Measurements from ENCODE around the gene DEFB131B.
"Not testable (repeated sequence)": the region's sequence is repeated elsewhere in the genome, so short reads cannot be mapped to it uniquely, and the experiment has no call there.

The DEFB131B gene, protein sequence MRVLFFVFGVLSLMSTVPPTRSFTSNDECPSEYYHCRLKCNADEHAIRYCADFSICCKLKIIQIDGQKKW

DNA sequence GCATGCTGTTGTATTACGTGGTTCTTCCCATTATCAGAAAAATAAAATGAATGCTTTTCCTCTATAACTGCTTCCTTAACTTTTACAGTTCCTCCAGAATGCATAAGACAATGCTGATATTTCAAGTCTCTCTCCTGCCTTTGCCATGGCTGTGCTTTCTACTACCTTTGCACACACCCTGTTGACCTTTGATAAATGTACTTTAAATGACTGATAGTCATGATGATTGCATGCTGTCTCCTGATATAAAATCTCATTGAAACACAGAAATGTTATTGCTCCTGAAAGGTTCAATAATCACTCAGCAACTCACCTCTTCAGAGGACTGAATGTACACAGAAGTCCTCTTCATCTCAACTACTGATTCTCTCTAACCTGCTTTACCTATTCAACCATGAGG is at the start of gene DEFB131B:
TSS of gene DEFB131B (plus strand) at position 395 of the 400 bp plus-strand sequence. CDS start at position 395, 0 bp downstream.
- not testable (repeated sequence) for DNase-seq

DNA sequence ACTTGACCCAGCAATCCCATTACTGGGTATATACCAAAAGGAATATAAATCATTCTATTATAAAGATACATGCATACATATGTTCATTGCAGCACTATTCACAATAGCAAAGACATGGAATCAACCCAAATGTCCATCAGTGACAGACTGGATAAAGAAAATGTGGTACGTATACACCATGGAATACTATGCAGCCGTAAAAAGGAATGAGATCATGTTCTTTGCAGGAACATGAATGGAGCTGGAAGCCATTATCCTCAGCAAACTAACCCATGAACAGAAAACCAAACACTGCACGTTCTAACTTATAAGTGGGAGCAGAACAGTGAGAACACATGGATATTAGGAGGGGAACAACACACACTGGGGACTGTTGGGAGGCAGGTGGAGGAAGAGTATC is 49.0 kb upstream of the DEFB131B start:
- DNase-seq = not testable (repeated sequence)

DNA sequence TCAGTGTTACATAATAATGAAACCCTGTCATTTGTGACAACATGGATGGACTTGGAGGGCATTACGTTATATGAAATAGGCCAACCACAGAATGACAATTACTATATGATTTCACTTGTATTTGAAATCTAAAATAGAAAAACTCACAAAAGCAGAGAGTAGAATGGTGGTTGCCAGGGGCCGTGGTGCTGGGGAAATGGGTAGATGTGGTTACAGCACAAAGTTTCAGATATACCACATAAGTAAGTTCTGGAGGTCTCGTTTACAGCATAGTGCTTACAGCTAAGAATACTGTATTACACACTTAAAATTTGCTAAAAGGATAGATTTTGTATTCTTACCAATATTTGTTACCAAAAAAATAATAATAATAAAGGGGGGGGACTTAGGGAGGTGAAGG is 48.6 kb upstream of the DEFB131B start:
- DNase-seq = not testable (repeated sequence)

DNA sequence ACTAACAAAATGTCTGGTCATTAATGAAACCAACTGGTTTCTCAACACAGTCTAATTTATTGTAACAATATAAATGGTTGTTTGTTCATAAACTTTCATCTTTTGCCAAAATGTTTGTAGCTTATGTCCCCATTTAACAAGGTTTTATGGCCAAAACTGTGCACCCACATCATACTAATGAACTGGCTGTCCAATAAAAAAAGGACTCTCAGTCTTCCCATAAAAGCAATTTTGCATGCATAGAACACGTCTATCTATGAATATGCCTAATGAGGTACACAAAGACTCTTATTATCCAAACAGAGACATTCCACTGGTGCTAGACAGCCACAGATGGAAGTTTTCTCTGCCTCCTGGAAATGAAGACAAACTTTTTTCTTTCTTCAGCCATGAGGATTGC is 45.4 kb upstream of the DEFB131B start, which contains the start of gene DEFB108B:
TSS of gene DEFB108B (plus strand) at position 390 of the 400 bp plus-strand sequence. CDS start at position 390, 0 bp downstream.
- DNase-seq = not testable (repeated sequence)

DNA sequence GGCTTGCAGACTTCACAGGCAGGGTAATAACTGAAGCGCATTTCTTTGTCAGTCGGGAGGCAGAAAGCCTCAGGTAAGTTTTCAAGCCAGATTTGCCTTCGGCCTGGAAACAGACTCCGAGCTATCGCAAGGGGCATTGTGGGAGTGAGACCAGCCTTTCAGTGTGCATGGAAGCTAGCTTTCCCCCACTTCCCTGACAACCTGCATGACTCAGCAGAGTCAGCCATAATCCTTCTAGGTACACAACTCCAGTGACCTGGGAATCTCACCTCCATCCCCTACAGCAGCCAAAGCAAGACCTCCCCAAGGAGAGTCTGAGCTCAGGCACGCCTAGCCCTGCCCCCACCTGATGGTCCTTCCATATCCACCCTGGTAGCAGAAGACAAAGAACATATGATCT is 35.5 kb upstream of the DEFB131B start:
- not testable (repeated sequence) for DNase-seq

DNA sequence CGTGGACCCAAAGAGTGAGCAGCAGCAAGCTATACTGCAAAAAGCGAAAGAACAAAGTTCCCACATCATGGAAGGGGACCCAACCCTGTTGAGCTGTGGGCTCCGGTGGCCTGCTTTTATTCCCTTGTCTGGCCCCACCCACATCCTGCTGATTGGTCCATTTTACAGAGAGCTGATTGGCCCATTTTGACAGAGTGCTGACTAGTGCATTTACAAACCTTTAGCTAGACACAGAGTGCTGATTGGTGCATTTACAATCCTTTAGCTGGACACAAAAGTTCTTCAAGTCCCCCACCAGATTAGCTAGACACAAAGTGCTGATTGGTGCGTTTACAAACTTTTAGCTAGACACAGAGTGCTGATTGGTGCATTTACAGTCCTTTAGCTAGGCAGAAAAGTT is 34.9 kb upstream of the DEFB131B start:
- not testable (repeated sequence) for DNase-seq

DNA sequence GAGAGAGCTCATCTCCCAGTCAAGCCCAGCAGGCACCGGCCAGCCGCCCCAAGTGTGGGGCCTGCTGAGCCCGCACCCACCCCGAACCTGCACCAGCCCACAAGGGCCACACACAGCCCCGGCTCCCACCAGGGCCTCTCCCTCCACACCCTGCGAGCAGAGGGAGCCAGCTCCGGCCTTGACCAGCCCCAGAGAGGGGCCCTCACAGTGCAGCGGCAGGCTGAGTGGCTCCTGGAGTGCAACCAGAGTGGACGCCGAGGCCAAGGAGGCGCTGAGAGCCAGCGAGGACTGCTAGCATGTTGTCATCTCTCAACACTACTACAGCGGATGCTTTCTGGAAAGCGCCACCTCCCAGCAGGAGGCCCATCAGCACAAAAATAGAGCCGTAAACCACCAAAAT is 34.4 kb upstream of the DEFB131B start:
- no peak for DNase-seq

DNA sequence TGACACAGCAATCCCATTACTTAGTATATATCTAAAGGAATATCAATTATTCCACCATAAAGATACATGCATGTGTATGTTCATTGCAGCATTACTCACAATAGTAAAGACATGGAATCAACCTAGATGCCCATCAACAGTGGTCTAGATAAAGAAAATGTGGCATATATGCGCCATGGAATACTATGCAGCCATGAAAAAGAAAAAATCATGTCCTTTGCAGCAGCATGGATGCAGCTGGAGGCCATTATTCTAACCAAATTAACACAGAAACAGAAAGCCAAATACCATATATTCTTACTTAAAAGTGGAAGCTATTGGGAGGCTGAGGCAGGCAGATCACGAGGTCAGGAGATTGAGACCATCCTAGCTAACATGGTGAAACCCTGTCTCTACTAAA is 24.4 kb upstream of the DEFB131B start:
- DNase-seq = not testable (repeated sequence)

DNA sequence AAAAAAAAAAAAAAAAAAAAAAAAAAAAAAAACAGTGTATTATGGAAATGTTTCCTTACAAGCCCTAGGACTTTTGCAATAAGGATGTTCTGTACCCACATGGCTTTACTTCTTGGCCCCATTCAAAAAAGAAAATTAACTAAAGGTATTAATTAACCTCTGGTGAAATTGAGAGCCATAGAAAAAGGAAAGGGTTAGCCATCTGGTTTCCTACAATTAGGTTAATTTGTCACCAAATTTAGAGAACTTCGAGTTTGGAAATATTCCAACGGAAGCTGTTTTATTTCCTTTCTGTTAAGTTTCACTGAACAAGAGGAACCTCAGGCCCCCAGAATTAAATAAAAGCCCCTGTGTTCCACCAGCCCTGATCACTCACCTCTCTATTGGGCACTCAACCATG is 22.4 kb upstream of the DEFB131B start:
- DNase-seq = not testable (repeated sequence)

DNA sequence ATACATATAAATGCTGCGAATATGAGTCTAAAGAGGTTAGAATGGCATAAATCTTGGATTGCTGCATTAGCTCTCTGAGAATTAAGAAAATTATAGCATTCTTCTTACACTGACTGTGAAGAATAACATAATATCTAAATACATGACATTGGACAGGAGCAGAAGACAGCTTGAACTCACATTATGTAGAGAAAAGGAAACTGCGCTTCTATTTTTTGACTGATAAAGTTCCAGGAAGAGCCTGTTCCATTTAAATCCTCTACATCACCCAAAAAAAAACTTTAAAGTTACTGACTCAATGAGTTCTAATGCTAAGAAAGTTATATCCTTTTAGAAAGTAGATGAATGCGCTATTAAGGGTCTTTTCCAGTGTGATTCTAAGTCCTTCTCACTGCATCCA is 17.4 kb upstream of the DEFB131B start:
- not testable (repeated sequence) for DNase-seq

DNA sequence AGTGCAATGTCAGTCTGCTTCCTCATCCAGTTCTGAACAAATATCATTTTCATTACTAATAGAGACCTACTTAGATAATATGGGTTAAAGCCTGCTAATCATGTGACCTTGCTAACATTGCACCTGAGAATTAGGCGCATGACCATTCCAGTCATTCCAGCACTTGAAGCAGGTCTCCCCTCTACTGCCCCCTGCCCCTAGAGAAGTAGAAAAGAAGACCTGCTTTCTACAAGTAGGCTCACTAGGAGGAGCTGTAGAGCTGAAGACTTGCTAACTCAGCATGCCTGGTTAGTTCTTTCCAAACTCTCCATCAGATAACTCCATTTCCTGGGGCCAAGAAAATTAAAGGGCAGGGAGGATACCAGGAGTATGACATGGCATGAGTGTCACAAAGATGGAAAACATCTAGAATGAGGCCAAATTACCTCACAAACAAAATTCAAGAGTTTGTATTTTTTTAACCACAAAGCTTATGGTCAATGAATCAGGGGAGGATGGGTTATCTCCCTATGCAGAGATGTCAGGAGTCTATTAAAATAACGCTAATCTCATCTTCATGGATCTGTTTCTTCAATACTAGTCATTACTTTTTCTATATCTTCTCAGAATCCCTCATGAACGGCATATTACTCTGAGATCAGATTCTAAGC is 14.2 kb upstream of the DEFB131B start:
- DNase-seq = peak; percentile 32

DNA sequence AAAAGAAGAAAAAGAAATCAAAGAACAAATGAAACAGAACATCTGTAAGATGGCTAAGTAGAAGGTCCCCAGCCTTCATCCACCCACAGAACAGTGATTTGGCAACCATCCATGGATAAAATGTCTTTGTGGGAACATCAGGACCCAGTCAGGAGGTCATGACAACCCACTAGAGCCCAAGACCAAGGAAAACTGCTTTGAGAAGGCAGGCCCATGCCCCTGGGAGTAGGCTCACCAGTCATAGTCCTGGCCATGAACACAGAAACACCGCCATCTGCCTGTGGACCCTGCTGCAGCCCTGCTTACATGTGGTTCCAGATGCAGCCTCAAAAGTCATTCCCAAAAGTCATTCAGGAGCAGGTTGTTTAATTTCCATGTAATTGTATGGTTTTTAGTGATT is 11.0 kb upstream of the DEFB131B start:
- not testable (repeated sequence) for DNase-seq

DNA sequence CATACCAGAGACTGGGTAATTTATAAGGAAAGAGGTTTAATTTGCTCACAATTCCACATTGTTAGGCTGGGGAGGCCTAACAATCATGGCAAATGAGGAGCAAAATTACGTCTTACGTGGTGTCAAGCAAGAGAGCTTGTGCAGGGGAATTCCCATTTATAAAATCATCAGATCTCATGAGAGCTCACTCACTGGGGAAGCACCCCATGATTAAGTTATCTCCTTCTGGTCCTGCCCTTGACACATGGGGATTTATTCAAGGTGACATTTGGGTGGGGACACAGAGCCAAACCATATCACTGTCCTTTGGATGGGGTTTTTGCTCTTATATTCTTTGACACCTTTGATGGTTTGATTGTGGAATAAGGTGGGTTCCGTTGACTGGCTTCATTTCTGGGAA is 8.3 kb upstream of the DEFB131B start:
- DNase-seq = not testable (repeated sequence)

DNA sequence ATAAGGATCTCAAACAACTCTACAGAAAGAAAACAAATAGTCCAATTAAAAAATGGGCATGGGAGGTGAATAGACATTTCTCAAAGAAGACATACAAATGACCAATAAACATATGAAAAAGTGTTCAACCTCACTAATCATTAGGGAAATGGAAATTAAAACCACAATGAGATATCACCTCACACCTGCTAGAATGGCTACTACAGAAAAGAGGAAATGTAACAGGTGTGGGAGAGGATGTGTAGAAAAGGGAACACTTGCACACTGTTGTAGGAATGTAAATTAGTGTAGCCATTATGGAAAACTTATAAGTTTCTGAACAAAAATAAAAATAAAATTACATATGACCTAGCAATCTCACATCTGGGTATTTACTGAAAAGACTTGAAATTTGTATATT is 7.6 kb upstream of the DEFB131B start:
- DNase-seq = not testable (repeated sequence)

DNA sequence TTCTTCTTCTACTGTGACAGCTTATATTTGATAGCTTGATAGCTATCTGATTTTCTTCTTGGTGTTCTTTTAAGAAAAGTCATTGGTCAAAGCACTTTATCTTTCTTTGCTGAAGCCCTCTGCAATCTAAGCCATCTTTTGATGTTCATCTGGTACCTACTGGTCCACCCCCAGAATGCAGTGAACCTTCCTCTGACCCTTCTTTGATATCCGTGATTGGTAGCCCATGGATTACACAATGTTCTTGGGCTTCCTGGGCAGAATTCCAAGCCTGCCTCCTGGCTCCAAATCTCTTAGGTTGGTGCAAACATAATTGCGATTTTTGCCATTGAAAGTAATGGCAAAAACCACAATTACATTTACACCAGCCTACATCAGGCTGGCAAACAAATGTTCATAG is 2.0 kb upstream of the DEFB131B start:
- not testable (repeated sequence) for DNase-seq

DNA sequence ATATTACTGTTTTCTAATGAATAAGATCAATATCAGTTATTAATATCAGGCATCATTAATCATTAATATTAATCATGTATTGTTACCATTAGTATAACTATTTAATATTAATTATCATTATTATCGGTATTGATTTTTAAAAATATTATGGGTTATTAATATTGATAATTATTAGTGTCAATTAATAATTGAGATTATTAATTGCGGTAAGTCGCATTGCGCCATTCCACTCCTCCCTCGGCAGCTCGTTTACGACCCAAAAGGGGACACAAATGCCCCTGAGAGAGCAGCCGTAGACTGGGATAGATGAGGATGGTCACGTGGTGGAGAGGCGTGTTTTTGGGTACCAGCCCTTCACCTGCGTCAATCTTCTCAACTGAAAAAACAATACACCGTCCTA is 7.6 kb downstream of the DEFB131B start:
- DNase-seq = not testable (repeated sequence)

DNA sequence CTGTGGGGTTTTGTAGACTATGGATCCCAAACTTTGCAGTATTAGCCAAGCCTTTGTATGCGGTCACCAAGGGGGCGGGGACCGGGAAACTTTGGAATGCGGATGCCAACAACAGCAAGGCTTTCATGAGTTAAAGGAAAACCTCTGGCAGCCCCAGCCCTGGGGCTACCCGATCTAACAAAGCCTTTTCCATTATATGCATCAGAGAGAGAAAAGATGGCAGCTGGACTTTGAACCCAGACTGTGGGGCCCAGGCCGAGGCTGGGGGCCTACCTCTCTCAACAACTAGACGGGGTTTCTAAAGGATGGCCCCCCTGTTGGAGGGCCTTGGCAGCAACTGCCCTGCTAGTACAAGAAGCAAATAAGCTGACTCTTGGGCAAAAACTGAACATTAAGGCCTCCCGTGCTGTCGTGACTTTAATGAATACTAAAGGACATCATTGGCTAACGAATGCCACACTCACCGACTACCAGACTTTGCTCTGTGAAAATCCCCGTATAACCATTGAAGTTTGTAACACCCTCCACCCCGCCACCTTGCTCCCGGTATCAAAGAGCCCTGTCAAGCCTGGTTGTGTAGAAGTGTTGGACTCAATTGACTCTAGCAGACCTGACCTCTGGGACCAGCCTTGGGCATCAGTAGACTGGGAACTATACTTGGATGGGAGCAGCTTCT is 10.2 kb downstream of the DEFB131B start:
- DNase-seq = not testable (repeated sequence)

DNA sequence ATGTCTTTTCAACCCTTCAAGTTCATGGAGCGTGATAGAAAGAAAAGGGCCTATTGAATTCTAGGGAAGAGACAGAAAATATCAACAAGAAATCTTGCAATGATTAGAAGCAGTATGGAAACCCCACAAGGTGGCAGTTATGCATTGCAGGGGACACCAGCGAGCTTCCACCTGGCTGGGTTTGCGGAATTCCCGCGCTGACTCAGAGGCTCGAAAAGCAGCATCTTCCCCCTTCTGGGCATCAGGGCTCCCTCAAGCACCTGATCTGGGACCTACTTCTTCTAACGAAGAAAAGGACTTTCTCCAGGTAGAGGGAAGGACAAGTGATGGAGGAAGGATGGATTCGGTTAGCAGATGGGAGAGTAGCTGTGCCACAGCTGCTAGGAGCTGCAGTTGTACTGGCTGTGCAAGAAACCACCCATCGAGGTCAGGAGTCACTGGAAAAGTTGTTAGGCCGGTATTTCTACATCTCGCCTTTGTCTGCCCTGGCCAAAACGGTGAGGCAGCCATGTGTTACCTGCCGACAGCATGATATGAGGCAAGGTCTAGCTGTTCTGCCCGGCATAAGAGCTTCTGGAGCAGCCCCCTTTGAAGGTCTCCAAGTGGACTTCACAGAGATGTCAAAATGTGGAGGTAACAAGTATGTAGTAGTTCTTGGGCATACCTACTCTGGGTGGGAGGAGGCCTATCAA is 11.1 kb downstream of the DEFB131B start:
- not testable (repeated sequence) for DNase-seq

DNA sequence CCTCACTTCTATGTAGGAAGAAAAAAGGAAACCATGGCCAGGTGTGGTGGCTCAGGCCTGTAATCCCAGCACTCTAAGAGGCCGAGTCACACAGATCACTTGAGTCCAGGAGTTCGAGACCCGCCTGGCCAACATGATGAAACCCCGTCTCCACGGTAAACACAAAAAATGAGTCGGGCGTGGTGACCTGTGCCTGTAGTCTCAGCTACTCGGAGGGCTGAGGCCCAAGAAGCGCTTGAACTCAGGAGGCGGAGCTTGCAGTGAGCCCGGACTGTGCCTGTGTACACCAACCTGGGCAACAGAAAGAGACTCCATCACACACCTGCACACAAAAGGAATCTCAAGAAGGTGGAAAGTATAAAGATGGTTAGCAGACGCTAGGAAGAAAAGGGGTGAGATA is 17.7 kb downstream of the DEFB131B start:
- DNase-seq = no peak

DNA sequence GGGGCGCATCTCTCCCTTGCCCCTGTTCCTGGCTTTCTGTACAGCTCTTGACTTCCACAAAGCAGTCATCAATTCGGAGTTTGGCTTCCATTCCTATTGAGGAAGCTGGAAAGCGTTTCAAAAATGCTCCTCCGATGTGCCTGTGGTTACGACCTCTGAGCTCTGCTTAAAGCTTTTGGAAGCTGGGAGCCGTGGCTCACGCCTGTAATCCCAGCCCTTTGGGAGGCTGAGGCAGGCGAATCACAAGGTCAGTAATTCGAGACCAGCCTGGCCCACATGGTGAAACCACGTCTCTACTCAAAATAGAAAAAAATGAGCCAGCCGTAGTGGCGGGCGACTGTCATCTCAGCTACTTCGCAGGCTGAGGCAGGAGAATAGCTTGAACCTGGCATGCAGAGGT is 22.9 kb downstream of the DEFB131B start:
- DNase-seq = not testable (repeated sequence)

DNA sequence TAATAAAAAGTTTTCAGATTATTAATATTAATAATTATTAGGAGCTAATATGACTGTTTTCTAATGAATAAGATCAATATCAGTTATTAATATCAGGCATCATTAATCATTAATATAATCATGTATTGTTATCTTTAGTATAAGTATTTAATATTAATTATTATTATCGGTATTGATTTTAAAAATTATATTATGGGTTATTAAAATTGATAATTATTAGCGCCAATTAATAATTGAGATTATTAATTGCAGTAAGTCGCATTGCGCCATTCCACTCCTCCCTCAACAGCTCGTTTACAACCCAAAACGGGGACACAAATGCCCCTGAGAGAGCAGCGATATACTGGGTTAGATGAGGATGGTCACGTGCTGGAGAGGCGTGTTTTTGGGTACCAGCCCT is 30.0 kb downstream of the DEFB131B start:
- no peak for DNase-seq

DNA sequence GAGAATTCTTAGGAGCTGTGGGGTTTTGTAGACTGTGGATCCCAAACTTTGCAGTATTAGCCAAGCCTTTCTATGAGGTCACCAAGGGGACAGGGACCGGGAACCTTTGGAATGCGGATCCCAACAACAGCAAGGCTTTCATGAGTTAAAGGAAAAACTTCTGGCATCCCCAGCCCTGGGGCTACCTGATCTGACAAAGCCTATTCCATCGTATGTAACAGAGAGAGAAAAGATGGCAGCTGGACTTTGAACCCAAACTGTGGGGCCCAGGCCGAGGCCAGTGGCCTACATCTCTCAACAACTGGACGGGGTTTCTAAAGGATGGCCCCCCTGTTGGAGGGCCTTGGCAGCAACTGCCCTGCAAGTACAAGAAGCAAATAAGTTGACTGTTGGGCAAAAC is 32.5 kb downstream of the DEFB131B start:
- not testable (repeated sequence) for DNase-seq

DNA sequence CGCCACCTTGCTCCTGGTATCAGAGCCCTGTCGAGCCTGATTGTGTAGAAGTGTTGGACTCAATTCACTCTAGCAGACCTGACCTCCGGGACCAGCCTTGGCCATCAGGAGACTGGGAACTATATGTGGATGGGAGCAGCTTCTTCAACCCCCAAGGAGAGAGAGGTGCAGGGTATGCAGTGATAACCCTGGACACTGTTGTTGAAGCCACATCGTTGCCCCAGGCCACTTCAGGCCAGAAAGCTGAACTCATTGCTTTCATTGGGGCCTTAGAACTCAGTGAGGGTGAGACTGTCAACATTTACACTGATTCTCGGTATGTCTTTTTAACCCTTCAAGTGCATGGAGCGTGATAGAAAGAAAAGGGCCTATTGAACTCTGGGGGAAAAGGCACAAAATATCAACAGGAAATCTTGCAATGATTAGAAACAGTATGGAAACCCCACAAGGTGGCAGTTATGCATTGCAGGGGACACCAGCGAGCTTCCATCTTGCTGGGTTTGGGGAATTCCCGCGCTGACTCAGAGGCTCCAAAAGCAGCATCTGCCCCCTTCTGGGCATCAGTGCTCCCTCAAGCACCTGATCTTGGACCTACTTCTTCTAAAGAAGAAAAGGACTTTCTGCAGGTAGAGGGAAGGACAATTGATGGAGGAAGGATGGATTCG is 33.2 kb downstream of the DEFB131B start:
- DNase-seq = peak; percentile 10
